ENCODE results near the gene LHFPL2. TPM values are rescaled to one million over a fixed set of nuclear protein-coding genes. Genes with fewer than 3 reads are reported as not detected.

The LHFPL2 gene
- total RNA-seq, 1 experiment from 2014 or later, result 49.7 TPM

- Mint-ChIP-seq H3K9me3 (ENCODE audit: unreplicated experiment) (no peaks in the 10 kb centered on the region), H3K36me3 (ENCODE audit: insufficient read depth, unreplicated experiment) (peaks cover 38% of the 10 kb centered on the region), H3K27ac (ENCODE audit: unreplicated experiment) (no peak overlapping the region), H3K27me3 (ENCODE audit: insufficient read depth, unreplicated experiment) (no peaks in the 10 kb centered on the region), H3K4me3 (ENCODE audit: unreplicated experiment) (no peak overlapping the region), H3K4me1 (ENCODE audit: low read depth, unreplicated experiment) (peaks cover 43% of the 10 kb centered on the region)
- ChIA-PET CTCF (interaction anchor here (0.9 kb wide), 1 partner anchor 27 kb away, joined by 3 read pairs; no protein-coding TSS in a partner anchor), POLR2A (no interaction called here)
- no peaks in the 10 kb centered on the region; the same call in 1 of the 2 replicates for H3K36me3 ChIP-seq (ENCODE audit: control insufficient read depth, insufficient read depth, low read length)
- no peak overlapping the region for H3K4me3 ChIP-seq (ENCODE audit: low read depth, low read length)
- intact Hi-C loops (cut with micrococcal nuclease; ENCODE audit: unreplicated experiment), result no loop called here
- BruUV-seq (replicated peaks), result no TSS peak
- DNase-seq, result no peak
- peaks cover 56% of the 10 kb centered on the region for H3K4me1 ChIP-seq
- H3K27me3 ChIP-seq (replicated peaks; ENCODE audit: control insufficient read depth, insufficient read depth, low read length), result no peaks in the 10 kb centered on the region
- TF ChIP-seq CTCF (IDR thresholded peaks at IDR 0.05; ENCODE audit: insufficient read depth in 1 of 2, low read depth in 1 of 2, low read length in 1 of 2, severe bottlenecking in 1 of 2, unreplicated experiment in 1 of 2), result no peak
- no peaks in the 10 kb centered on the region for H3K9me3 ChIP-seq
Observed at GRCh38 chr5:78505860-78506259, 142.7 kb downstream of the LHFPL2 start.

GRCh38 chr5:78504704-78505677 is 143.6 kb downstream of the LHFPL2 start:
- no TSS peak for BruUV-seq (replicated peaks)
- H3K27ac Mint-ChIP-seq (ENCODE audit: unreplicated experiment), result no peak overlapping the region
- no peaks in the 10 kb centered on the region for H3K9me3 ChIP-seq
- CTCF ChIA-PET, result interaction anchor here (0.9 kb wide), 1 partner anchor 28 kb away, joined by 3 read pairs; no protein-coding TSS in a partner anchor
- intact Hi-C loops (cut with micrococcal nuclease; ENCODE audit: unreplicated experiment), result loop anchor here (1.0 kb wide), 1 partner anchor 13 kb away; no protein-coding TSS in a partner anchor
- POLR2A ChIA-PET, result no interaction called here
- H3K36me3 Mint-ChIP-seq (ENCODE audit: insufficient read depth, unreplicated experiment), result peaks cover 41% of the 10 kb centered on the region
- H3K36me3 ChIP-seq (ENCODE audit: control insufficient read depth, insufficient read depth, low read length), result no peaks in the 10 kb centered on the region; the same call in 1 of the 2 replicates
- peaks cover 51% of the 10 kb centered on the region for H3K4me1 Mint-ChIP-seq (ENCODE audit: low read depth, unreplicated experiment)
- peaks cover 57% of the 10 kb centered on the region for H3K4me1 ChIP-seq
- no peak overlapping the region for H3K4me3 Mint-ChIP-seq (ENCODE audit: unreplicated experiment)
- H3K9me3 Mint-ChIP-seq (ENCODE audit: unreplicated experiment), result no peaks in the 10 kb centered on the region
- no peak overlapping the region for H3K4me3 ChIP-seq (ENCODE audit: low read depth, low read length)
- H3K27me3 ChIP-seq (replicated peaks; ENCODE audit: control insufficient read depth, insufficient read depth, low read length), result no peaks in the 10 kb centered on the region
- no peaks in the 10 kb centered on the region for H3K27me3 Mint-ChIP-seq (ENCODE audit: insufficient read depth, unreplicated experiment)
- DNase-seq, result peak; percentile 87 to 91
- no peak for TF ChIP-seq CTCF (IDR thresholded peaks at IDR 0.05; ENCODE audit: insufficient read depth in 1 of 2, low read depth in 1 of 2, low read length in 1 of 2, severe bottlenecking in 1 of 2, unreplicated experiment in 1 of 2)

- DNase-seq, result no peak
- Mint-ChIP-seq H3K4me3 (ENCODE audit: unreplicated experiment) (no peak overlapping the region), H3K27ac (ENCODE audit: unreplicated experiment) (no peak overlapping the region), H3K9me3 (ENCODE audit: unreplicated experiment) (no peaks in the 10 kb centered on the region), H3K36me3 (ENCODE audit: insufficient read depth, unreplicated experiment) (peaks cover 40% of the 10 kb centered on the region), H3K4me1 (ENCODE audit: low read depth, unreplicated experiment) (peaks cover 54% of the 10 kb centered on the region), H3K27me3 (ENCODE audit: insufficient read depth, unreplicated experiment) (no peaks in the 10 kb centered on the region)
- no peaks in the 10 kb centered on the region for H3K9me3 ChIP-seq
- TF ChIP-seq CTCF (IDR thresholded peaks at IDR 0.05; ENCODE audit: insufficient read depth in 1 of 2, low read depth in 1 of 2, low read length in 1 of 2, severe bottlenecking in 1 of 2, unreplicated experiment in 1 of 2), result no peak
- H3K27me3 ChIP-seq (replicated peaks; ENCODE audit: control insufficient read depth, insufficient read depth, low read length), result no peaks in the 10 kb centered on the region
- peaks cover 54% of the 10 kb centered on the region for H3K4me1 ChIP-seq
- CTCF ChIA-PET, result no interaction called here
- BruUV-seq (replicated peaks), result no TSS peak
- no peak overlapping the region for H3K4me3 ChIP-seq (ENCODE audit: low read depth, low read length)
- POLR2A ChIA-PET, result no interaction called here
- H3K36me3 ChIP-seq (ENCODE audit: control insufficient read depth, insufficient read depth, low read length), result no peaks in the 10 kb centered on the region; the same call in 1 of the 2 replicates
- intact Hi-C loops (cut with micrococcal nuclease; ENCODE audit: unreplicated experiment), result loop anchor here (1.0 kb wide), 1 partner anchor 14 kb away; no protein-coding TSS in a partner anchor
Observed at GRCh38 chr5:78503958-78504653, 144.5 kb downstream of the LHFPL2 start.

Data from Caco-2 (cell line).